Activated CD4-positive, alpha-beta T cell treated with anti-CD3 and anti-CD28 coated beads, Interleukin-2, amount 10 ng/mL, durations not matched to agents 24 days and 14 days (primary cell): ENCODE measurements around the gene SLC38A11. TPM values are rescaled to one million over a fixed set of nuclear protein-coding genes. Genes with fewer than 3 reads are reported as not detected.

Source experiments
- DNase-seq: peaks from one replicate; pipeline ENCODE4 v3.0.0; 2022
- H3K27ac Mint-ChIP-seq: one replicate; pipeline ENCODE4 v1.8.0; 2022; ENCODE audit warnings: mild to moderate bottlenecking, mixed read lengths
- H3K27me3 Mint-ChIP-seq: one replicate; pipeline ENCODE4 v1.8.0; 2022; ENCODE audit warnings: mixed read lengths
- H3K36me3 Mint-ChIP-seq: one replicate; pipeline ENCODE4 v1.8.0; 2022; ENCODE audit warnings: low read depth, mild to moderate bottlenecking, mixed read lengths
- H3K4me1 Mint-ChIP-seq: one replicate; pipeline ENCODE4 v1.8.0; 2021; ENCODE audit warnings: mixed read lengths
- H3K4me3 Mint-ChIP-seq: one replicate; pipeline ENCODE4 v1.8.0; 2022; ENCODE audit warnings: mild to moderate bottlenecking, moderate library complexity, mixed read lengths
- H3K9me3 Mint-ChIP-seq: one replicate; pipeline ENCODE4 v1.8.0; 2021; ENCODE audit warnings: mixed read lengths
- intact Hi-C: fragments of 100-400 bp; cut with micrococcal nuclease; formaldehyde crosslinking; loops from one replicate; pipeline ENCODE4 v1.15.1; 2023
- total RNA-seq: library from RNA; stranded (reverse); gene quantifications from 2 replicates; pipeline ENCODE4 v1.2.3, GENCODE V29; 2022

SLC38A11 gene
- total RNA-seq, 1 donor from 2014 or later, result not detected

- peak; percentile 64 for DNase-seq
- peaks cover 9% of the 10 kb centered on the region for H3K9me3 Mint-ChIP-seq
- H3K27me3 Mint-ChIP-seq, result peaks cover 12% of the 10 kb centered on the region
- no peak overlapping the region for H3K27ac Mint-ChIP-seq
- intact Hi-C loops, result loop anchor here (1.0 kb wide), 1 partner anchor 14 kb away; no protein-coding TSS in a partner anchor
- H3K4me3 Mint-ChIP-seq, result no peak overlapping the region
- no peaks in the 10 kb centered on the region for H3K36me3 Mint-ChIP-seq
- H3K4me1 Mint-ChIP-seq, result peaks cover 8% of the 10 kb centered on the region
Measured at GRCh38 chr2:164896634-164897355, 58.5 kb downstream of the SLC38A11 start.

- no peak overlapping the region for H3K27ac Mint-ChIP-seq
- peaks cover 9% of the 10 kb centered on the region for H3K9me3 Mint-ChIP-seq
- no peak overlapping the region for H3K4me3 Mint-ChIP-seq
- no peak for DNase-seq
- peaks cover 15% of the 10 kb centered on the region for H3K27me3 Mint-ChIP-seq
- intact Hi-C loops, result loop anchor here (1.0 kb wide), 1 partner anchor 14 kb away; no protein-coding TSS in a partner anchor
- H3K4me1 Mint-ChIP-seq, result peaks cover 8% of the 10 kb centered on the region
- no peaks in the 10 kb centered on the region for H3K36me3 Mint-ChIP-seq
Measured at GRCh38 chr2:164896226-164896625, 59.1 kb downstream of the SLC38A11 start.

DNA sequence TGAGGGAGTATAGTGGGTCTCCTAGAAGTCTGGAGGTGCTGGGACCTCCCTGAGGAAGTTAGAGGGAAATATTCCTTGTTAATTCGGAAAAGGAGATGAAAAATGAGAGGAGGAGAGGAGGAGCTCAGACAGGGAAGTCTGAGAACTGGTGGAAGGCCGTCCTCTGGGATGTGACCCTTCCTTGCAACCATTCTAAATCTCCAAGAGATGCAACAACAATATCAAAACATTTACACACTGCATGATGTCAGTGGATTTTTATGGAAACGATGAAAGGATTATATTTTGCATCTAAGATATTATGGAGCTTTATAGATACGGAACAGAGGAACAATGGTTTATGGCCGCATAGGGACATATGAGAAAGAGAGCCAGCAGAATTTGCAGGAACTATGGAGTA is 63.9 kb downstream of the SLC38A11 start:
- DNase-seq, result no peak
- Mint-ChIP-seq H3K36me3 (no peaks in the 10 kb centered on the region), H3K9me3 (peaks cover 3% of the 10 kb centered on the region), H3K27me3 (peaks cover 10% of the 10 kb centered on the region), H3K27ac (no peak overlapping the region), H3K4me1 (peaks cover 1% of the 10 kb centered on the region), H3K4me3 (no peak overlapping the region)
- intact Hi-C loops, result no loop called here

GRCh38 chr2:164890544-164890943 is 64.8 kb downstream of the SLC38A11 start:
- intact Hi-C loops, result no loop called here
- H3K27ac Mint-ChIP-seq, result no peak overlapping the region
- peaks cover 3% of the 10 kb centered on the region for H3K9me3 Mint-ChIP-seq
- no peaks in the 10 kb centered on the region for H3K4me1 Mint-ChIP-seq
- H3K4me3 Mint-ChIP-seq, result no peak overlapping the region
- peaks cover 10% of the 10 kb centered on the region for H3K27me3 Mint-ChIP-seq
- no peak for DNase-seq
- no peaks in the 10 kb centered on the region for H3K36me3 Mint-ChIP-seq

DNA sequence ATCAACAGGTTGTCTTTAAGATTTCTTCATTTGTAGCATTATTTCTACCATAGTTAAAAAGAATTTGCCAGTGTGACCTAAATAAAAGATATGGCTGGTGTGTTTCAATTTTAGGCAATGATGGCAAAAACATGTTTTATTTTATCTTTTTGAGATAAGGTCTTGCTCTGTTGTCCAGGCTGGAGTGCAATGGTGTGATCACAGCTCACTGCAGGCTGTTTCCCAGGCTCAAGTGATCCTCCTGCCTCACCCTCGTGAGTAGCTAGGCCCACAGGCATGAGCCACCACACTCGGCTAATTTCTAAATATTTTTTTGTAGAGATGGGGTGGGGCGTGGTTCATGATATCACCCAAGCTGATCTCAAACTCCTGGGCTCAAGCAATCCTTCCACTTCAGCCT is 66.7 kb downstream of the SLC38A11 start:
- Mint-ChIP-seq H3K27ac (no peak overlapping the region), H3K4me1 (no peaks in the 10 kb centered on the region), H3K9me3 (no peaks in the 10 kb centered on the region), H3K4me3 (no peak overlapping the region), H3K36me3 (no peaks in the 10 kb centered on the region), H3K27me3 (peaks cover 10% of the 10 kb centered on the region)
- intact Hi-C loops, result no loop called here
- no peak for DNase-seq

DNA sequence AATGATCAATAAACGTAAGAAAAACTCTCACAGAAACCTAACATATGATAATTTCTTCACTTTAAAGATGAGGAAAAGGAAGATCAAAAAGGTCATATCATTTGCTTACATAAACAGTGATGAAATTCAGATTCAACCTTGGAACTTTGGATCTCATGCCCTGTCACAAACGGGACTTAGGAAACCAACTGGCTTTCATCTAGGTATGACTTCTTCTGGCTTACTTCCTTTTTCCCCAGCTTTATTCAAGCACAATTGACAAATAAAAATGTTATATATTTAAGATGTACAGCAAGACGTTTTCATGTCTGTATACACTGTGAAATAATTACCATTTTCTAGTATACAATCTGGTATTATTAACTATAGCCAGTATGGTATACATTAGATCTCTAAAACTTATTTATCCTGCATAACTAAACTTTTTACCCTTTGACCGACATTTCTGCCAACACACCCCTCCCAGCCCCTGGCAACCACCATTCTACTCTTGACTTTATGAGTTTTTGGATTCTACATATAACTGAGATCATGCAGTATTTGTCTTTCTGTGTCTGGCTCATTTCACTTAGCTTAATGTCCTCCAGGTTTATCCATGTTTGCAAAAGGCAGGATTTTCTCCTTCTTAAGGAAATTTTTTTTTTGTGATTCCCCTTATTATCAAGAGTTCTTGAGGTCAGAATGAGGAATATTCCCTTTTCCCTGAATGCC is 67.7 kb downstream of the SLC38A11 start:
- Mint-ChIP-seq H3K27me3 (peaks cover 6% of the 10 kb centered on the region), H3K4me3 (no peak overlapping the region)
- intact Hi-C loops, result no loop called here

GRCh38 chr2:164882276-164882675 is 73.0 kb downstream of the SLC38A11 start:
- Mint-ChIP-seq H3K4me1 (no peaks in the 10 kb centered on the region), H3K27ac (no peak overlapping the region), H3K27me3 (no peaks in the 10 kb centered on the region), H3K9me3 (no peaks in the 10 kb centered on the region), H3K36me3 (no peaks in the 10 kb centered on the region), H3K4me3 (no peak overlapping the region)
- DNase-seq, result no peak
- intact Hi-C loops, result no loop called here

More for the DNA sequence above, 67.7 kb downstream of the SLC38A11 start:
- H3K36me3 Mint-ChIP-seq, result no peaks in the 10 kb centered on the region
- no peak for DNase-seq
- no peak overlapping the region for H3K27ac Mint-ChIP-seq
- no peaks in the 10 kb centered on the region for H3K4me1 Mint-ChIP-seq
- H3K9me3 Mint-ChIP-seq, result no peaks in the 10 kb centered on the region

DNA sequence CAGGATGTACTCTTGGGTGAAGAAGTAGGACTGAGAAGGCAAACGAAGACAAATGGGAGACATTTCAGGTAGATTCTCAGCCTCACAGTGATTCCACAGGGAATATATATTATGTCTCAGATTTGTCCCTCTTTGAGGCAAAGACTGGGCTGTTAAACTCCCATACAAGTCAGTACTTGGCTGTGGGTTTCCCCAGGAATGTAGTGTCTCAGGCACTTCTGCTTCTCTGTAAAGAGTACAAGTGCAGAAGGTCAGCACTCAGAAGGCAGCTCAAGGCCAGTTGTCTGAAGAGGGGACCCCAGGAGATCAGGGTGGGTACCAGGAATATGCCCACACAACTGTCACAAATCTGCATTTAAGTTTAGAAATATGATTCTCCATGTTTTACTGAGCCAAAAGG is 73.8 kb downstream of the SLC38A11 start:
- no peaks in the 10 kb centered on the region for H3K36me3 Mint-ChIP-seq
- H3K27me3 Mint-ChIP-seq, result no peaks in the 10 kb centered on the region
- DNase-seq, result no peak
- H3K27ac Mint-ChIP-seq, result no peak overlapping the region
- H3K4me1 Mint-ChIP-seq, result no peaks in the 10 kb centered on the region
- no peaks in the 10 kb centered on the region for H3K9me3 Mint-ChIP-seq
- H3K4me3 Mint-ChIP-seq, result no peak overlapping the region
- intact Hi-C loops, result no loop called here

DNA sequence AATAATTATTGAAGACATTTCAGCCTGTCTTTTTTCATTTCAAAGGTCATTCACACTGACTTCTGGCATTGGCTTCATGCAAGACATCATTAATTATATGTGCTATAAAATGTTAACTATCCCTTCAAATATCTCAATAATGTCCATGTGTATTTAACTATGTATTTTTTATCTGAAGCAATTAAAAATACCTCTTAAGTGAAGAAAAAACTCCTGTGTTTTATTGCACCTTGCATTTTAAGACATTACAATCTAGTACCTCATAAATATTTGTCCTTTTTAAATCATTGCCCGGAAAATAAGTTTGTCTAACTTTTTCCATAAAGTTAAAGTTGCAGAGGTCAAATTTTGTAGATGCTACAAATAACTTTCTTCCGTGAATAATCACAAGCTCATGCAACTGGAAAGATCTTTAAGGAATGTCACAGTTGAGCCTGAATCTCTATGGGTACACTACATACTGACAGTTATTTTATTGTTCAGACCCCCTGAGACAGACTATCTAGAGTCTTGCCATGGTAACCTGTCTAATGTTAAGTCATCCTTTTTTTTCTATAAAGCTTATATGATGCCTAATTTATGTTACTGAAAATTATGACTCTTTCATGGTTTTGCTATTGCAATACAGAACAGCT is 75.3 kb downstream of the SLC38A11 start:
- intact Hi-C loops, result no loop called here
- no peak for DNase-seq
- Mint-ChIP-seq H3K27me3 (no peaks in the 10 kb centered on the region), H3K4me3 (no peak overlapping the region), H3K9me3 (no peaks in the 10 kb centered on the region), H3K36me3 (no peaks in the 10 kb centered on the region), H3K4me1 (no peaks in the 10 kb centered on the region), H3K27ac (no peak overlapping the region)

DNA sequence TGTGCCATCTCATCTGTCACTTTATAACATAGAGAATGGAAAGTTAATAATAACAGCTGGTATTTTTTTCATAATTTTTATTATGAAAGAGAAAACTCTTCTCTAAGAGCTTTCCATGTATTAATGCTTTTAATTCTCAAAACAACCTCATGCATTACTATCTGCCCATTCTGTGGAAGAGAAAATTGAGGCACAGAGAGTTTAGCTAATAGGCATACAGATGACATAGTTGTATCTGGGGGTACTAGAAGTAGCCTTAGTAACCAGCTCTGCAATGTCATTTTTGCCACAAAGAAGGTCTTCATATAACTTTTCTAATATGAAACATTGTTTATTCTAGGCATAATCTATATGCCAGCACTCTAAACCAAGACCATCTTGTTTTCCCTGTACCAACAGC is 77.4 kb downstream of the SLC38A11 start:
- Mint-ChIP-seq H3K9me3 (no peaks in the 10 kb centered on the region), H3K27ac (no peak overlapping the region), H3K36me3 (no peaks in the 10 kb centered on the region), H3K27me3 (peaks cover 2% of the 10 kb centered on the region), H3K4me1 (no peaks in the 10 kb centered on the region), H3K4me3 (no peak overlapping the region)
- no peak for DNase-seq
- intact Hi-C loops, result no loop called here

DNA sequence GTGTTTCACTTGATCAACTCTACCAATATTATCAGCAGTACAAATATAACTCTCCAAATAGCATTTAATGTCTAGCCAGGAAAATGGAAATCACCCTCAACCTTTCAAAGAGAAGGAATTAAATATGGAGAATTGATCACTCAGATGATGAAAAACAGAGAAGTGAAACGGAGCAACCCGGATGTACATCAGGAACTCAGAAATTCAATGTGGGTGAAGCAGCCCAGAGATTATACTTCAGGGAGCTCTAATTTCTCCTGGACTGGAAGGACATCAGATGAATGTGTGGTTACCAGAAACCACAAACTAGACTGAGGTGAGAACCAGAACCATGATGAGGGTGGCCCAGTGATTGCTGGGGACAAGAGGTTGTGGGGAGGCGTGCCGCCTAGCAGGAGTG is 78.2 kb downstream of the SLC38A11 start:
- H3K27me3 Mint-ChIP-seq, result peaks cover 2% of the 10 kb centered on the region
- no peak overlapping the region for H3K27ac Mint-ChIP-seq
- no peak for DNase-seq
- H3K4me3 Mint-ChIP-seq, result no peak overlapping the region
- H3K9me3 Mint-ChIP-seq, result no peaks in the 10 kb centered on the region
- intact Hi-C loops, result no loop called here
- no peaks in the 10 kb centered on the region for H3K36me3 Mint-ChIP-seq
- H3K4me1 Mint-ChIP-seq, result no peaks in the 10 kb centered on the region

DNA sequence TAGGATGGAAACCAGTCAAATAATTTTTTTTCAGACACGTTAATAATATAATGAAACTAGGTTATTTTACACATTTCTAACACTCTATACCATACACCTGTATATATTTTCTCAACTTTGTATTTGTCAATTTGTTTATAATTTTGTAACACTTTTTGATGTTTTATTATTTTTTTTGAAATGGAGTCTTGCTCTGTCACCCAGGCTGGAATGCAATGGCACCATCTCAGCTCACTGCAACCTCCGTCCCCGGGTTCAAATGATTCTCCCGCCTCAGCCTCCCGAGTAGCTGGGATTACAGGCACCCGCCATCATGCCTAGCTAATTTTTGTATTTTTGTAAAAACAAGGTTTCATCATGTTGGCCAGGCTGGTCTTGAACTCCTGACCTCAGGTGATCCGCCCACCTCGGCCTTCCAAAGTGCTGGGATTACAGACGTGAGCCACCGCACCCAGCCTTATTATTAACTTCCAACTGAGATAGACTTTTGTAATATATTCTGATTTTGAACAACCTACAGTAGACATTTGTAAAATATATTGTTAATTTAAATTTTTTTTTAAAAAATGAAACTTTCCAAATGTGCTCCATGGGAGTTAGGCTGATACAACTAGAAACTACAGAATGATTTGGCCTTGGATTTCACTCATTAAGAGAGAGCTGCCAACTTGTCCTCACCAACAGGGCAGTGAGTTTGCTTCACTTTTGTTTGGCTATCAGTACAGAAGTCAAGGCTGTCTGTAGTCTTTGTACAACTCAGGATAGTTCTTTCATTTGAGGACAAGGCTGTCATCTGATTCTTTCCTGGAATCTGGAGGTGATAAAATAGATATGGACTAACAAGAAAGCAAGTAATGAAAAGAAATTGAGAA is 79.8 kb downstream of the SLC38A11 start:
- H3K27ac Mint-ChIP-seq, result no peak overlapping the region
- no peak for DNase-seq
- H3K4me3 Mint-ChIP-seq, result no peak overlapping the region
- H3K27me3 Mint-ChIP-seq, result peaks cover 2% of the 10 kb centered on the region
- intact Hi-C loops, result no loop called here
- H3K36me3 Mint-ChIP-seq, result no peaks in the 10 kb centered on the region
- no peaks in the 10 kb centered on the region for H3K4me1 Mint-ChIP-seq
- no peaks in the 10 kb centered on the region for H3K9me3 Mint-ChIP-seq

- H3K9me3 Mint-ChIP-seq, result no peaks in the 10 kb centered on the region
Measured at GRCh38 chr2:164873210-164873908, 82.0 kb downstream of the SLC38A11 start.

More at GRCh38 chr2:164873210-164873908, 82.0 kb downstream of the SLC38A11 start:
- H3K4me1 Mint-ChIP-seq, result no peaks in the 10 kb centered on the region
- H3K36me3 Mint-ChIP-seq, result no peaks in the 10 kb centered on the region
- H3K27ac Mint-ChIP-seq, result no peak overlapping the region
- H3K4me3 Mint-ChIP-seq, result no peak overlapping the region
- no peak for DNase-seq
- peaks cover 2% of the 10 kb centered on the region for H3K27me3 Mint-ChIP-seq
- intact Hi-C loops, result no loop called here
